Measurements from ENCODE around the gene GAS6.

DNA sequence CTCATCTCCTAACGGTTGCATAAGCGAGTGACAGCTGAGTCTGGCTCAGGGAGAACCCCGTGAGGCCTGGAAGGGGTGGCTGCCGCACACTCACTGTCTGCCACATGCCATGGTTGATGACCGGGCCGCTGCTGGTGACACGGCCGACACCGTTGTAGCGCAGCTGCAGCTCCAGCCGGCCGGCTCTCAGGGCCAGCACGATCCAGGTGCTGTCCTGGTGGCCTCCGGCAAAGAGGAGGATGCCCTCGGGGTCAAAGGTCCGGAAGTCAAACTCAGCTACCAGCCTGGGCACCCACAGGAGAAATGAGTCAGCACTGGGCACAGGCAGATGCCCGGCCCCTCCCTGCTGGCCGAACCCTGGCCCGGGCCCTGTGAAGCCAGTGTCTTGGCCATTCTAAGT, 31.7 kb downstream of the GAS6 start:
- TF ChIP-seq, protein P1, sequence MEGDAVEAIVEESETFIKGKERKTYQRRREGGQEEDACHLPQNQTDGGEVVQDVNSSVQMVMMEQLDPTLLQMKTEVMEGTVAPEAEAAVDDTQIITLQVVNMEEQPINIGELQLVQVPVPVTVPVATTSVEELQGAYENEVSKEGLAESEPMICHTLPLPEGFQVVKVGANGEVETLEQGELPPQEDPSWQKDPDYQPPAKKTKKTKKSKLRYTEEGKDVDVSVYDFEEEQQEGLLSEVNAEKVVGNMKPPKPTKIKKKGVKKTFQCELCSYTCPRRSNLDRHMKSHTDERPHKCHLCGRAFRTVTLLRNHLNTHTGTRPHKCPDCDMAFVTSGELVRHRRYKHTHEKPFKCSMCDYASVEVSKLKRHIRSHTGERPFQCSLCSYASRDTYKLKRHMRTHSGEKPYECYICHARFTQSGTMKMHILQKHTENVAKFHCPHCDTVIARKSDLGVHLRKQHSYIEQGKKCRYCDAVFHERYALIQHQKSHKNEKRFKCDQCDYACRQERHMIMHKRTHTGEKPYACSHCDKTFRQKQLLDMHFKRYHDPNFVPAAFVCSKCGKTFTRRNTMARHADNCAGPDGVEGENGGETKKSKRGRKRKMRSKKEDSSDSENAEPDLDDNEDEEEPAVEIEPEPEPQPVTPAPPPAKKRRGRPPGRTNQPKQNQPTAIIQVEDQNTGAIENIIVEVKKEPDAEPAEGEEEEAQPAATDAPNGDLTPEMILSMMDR (tag by site-specific recombination; IDR thresholded peaks at IDR 0.05): no peak
- TF ChIP-seq ZBTB21 (tag by site-specific recombination; IDR thresholded peaks at IDR 0.05) (no peak), ZNF518A (tag by site-specific recombination; conservative IDR thresholded peaks at IDR 0.05; ENCODE audit: low read depth) (no peak), ZNF239 (tag by site-specific recombination; IDR thresholded peaks at IDR 0.05) (no peak)

All from HEK293 (cell line).